Neuron (in vitro differentiated cells): ENCODE results near the gene TSPAN3.

ENCODE experiments used
- H2AFZ ChIP-seq: one replicate; pipeline ENCODE4 v1.6.1; 2013; ENCODE audit warnings: low read depth, mild to moderate bottlenecking, inconsistent platforms, low read length, moderate library complexity
- H3K27me3 ChIP-seq: one replicate; pipeline ENCODE4 v1.6.1; 2013; ENCODE audit warnings: low read length; ENCODE audit not compliant: insufficient read depth
- H3K36me3 ChIP-seq: one replicate; pipeline ENCODE4 v1.6.1; 2013; ENCODE audit warnings: low read length; ENCODE audit not compliant: insufficient read depth
- H3K4me1 ChIP-seq: one replicate; pipeline ENCODE4 v1.6.1; 2013; ENCODE audit warnings: low read length; ENCODE audit not compliant: insufficient read depth
- H3K4me3 ChIP-seq: 2 replicates; pipeline ENCODE4 v1.5.1; 2013; ENCODE audit warnings: mild to moderate bottlenecking, low read length, moderate library complexity
- H3K9me3 ChIP-seq: one replicate; pipeline ENCODE4 v1.6.1; 2013; ENCODE audit warnings: low read length

The TSPAN3 gene

GRCh38 chr15:77017761-77018720 is 52.9 kb downstream of the TSPAN3 start:
- no peaks in the 10 kb centered on the region for H3K9me3 ChIP-seq
- H3K27me3 ChIP-seq: peaks cover 10% of the 10 kb centered on the region

GRCh38 chr15:77017091-77017660 is 53.7 kb downstream of the TSPAN3 start:
- Histone ChIP-seq H3K27me3 (peaks cover 14% of the 10 kb centered on the region), H3K4me1 (no peaks in the 10 kb centered on the region), H2AFZ (no peak overlapping the region), H3K36me3 (no peaks in the 10 kb centered on the region), H3K4me3 (no peak overlapping the region), H3K9me3 (no peaks in the 10 kb centered on the region)

More at GRCh38 chr15:77017761-77018720, 52.9 kb downstream of the TSPAN3 start:
- Histone ChIP-seq H2AFZ (no peak overlapping the region), H3K36me3 (no peaks in the 10 kb centered on the region), H3K4me3 (no peak overlapping the region), H3K4me1 (no peaks in the 10 kb centered on the region)

- no peaks in the 10 kb centered on the region for H3K4me1 ChIP-seq
- H3K27me3 ChIP-seq: peaks cover 14% of the 10 kb centered on the region
- no peaks in the 10 kb centered on the region for H3K36me3 ChIP-seq
- H2AFZ ChIP-seq: no peak overlapping the region
- H3K9me3 ChIP-seq: no peaks in the 10 kb centered on the region
- no peak overlapping the region for H3K4me3 ChIP-seq
Measured at GRCh38 chr15:77016321-77016695, 54.6 kb downstream of the TSPAN3 start.

GRCh38 chr15:77015646-77016320 is 55.1 kb downstream of the TSPAN3 start:
- no peaks in the 10 kb centered on the region for H3K36me3 ChIP-seq
- H3K9me3 ChIP-seq: no peaks in the 10 kb centered on the region
- no peak overlapping the region for H3K4me3 ChIP-seq
- H3K4me1 ChIP-seq: no peaks in the 10 kb centered on the region
- peaks cover 14% of the 10 kb centered on the region for H3K27me3 ChIP-seq
- H2AFZ ChIP-seq: no peak overlapping the region

- H3K36me3 ChIP-seq: no peaks in the 10 kb centered on the region
- peaks cover 14% of the 10 kb centered on the region for H3K27me3 ChIP-seq
- H2AFZ ChIP-seq: no peak overlapping the region
- no peaks in the 10 kb centered on the region for H3K4me1 ChIP-seq
- no peak overlapping the region for H3K4me3 ChIP-seq
- H3K9me3 ChIP-seq: no peaks in the 10 kb centered on the region
Measured at GRCh38 chr15:77014132-77015081, 56.5 kb downstream of the TSPAN3 start.

- Histone ChIP-seq H3K4me3 (no peak overlapping the region), H3K36me3 (no peaks in the 10 kb centered on the region), H3K4me1 (no peaks in the 10 kb centered on the region), H2AFZ (no peak overlapping the region), H3K27me3 (peaks cover 14% of the 10 kb centered on the region), H3K9me3 (no peaks in the 10 kb centered on the region)
Measured at GRCh38 chr15:77013776-77014131, 57.2 kb downstream of the TSPAN3 start.

GRCh38 chr15:77012868-77013267 is 58.0 kb downstream of the TSPAN3 start:
- Histone ChIP-seq H3K9me3 (no peaks in the 10 kb centered on the region), H2AFZ (no peak overlapping the region), H3K27me3 (peaks cover 14% of the 10 kb centered on the region), H3K4me3 (no peak overlapping the region), H3K36me3 (no peaks in the 10 kb centered on the region), H3K4me1 (no peaks in the 10 kb centered on the region)

GRCh38 chr15:77012117-77012712 is 58.7 kb downstream of the TSPAN3 start:
- Histone ChIP-seq H3K4me3 (no peak overlapping the region), H3K9me3 (no peaks in the 10 kb centered on the region), H3K4me1 (no peaks in the 10 kb centered on the region), H3K36me3 (no peaks in the 10 kb centered on the region), H2AFZ (no peak overlapping the region), H3K27me3 (peaks cover 14% of the 10 kb centered on the region)

GRCh38 chr15:77010857-77011256 is 60.1 kb downstream of the TSPAN3 start:
- no peak overlapping the region for H2AFZ ChIP-seq

GRCh38 chr15:77010312-77010686 is 60.6 kb downstream of the TSPAN3 start:
- H3K36me3 ChIP-seq: no peaks in the 10 kb centered on the region
- no peaks in the 10 kb centered on the region for H3K9me3 ChIP-seq
- no peaks in the 10 kb centered on the region for H3K4me1 ChIP-seq
- no peak overlapping the region for H2AFZ ChIP-seq
- peaks cover 5% of the 10 kb centered on the region for H3K27me3 ChIP-seq
- no peak overlapping the region for H3K4me3 ChIP-seq

More at GRCh38 chr15:77010857-77011256, 60.1 kb downstream of the TSPAN3 start:
- Histone ChIP-seq H3K4me1 (no peaks in the 10 kb centered on the region), H3K36me3 (no peaks in the 10 kb centered on the region), H3K4me3 (no peak overlapping the region), H3K9me3 (no peaks in the 10 kb centered on the region), H3K27me3 (peaks cover 8% of the 10 kb centered on the region)

GRCh38 chr15:77009646-77010311 is 61.1 kb downstream of the TSPAN3 start:
- Histone ChIP-seq H3K36me3 (no peaks in the 10 kb centered on the region), H3K4me3 (no peak overlapping the region), H3K9me3 (no peaks in the 10 kb centered on the region), H3K4me1 (no peaks in the 10 kb centered on the region), H2AFZ (no peak overlapping the region), H3K27me3 (peaks cover 4% of the 10 kb centered on the region)

GRCh38 chr15:77009176-77009575 is 61.7 kb downstream of the TSPAN3 start:
- Histone ChIP-seq H3K4me3 (no peak overlapping the region), H3K36me3 (no peaks in the 10 kb centered on the region), H2AFZ (no peak overlapping the region)

More at GRCh38 chr15:77009176-77009575, 61.7 kb downstream of the TSPAN3 start:
- no peaks in the 10 kb centered on the region for H3K4me1 ChIP-seq
- H3K9me3 ChIP-seq: no peaks in the 10 kb centered on the region
- H3K27me3 ChIP-seq: peaks cover 4% of the 10 kb centered on the region
